GM12891 (cell line): ENCODE results near the gene MTA2.

Experiments
- POLR2A ChIP-seq: IDR thresholded peaks from 2 replicates; pipeline ENCODE4 v1.6.1; 2011; ENCODE audit warnings: low read depth, low read length, control low read depth
- TAF1 ChIP-seq: IDR thresholded peaks from 2 replicates; pipeline ENCODE4 v1.6.1; 2011; ENCODE audit warnings: low read depth, low read length, control low read depth

- no peak for TF ChIP-seq TAF1
- no peak for TF ChIP-seq POLR2A
Observed at GRCh38 chr11:62621027-62621566, 19.4 kb upstream of the MTA2 start.
